Measurements from ENCODE around the gene SPAG9. TPM values are rescaled to one million over a fixed set of nuclear protein-coding genes. Genes with fewer than 3 reads are reported as not detected.

The SPAG9 gene
- total and polyA plus RNA-seq, 2 experiments from 2014 or later, result 13.7 to 45.0 TPM

- Mint-ChIP-seq H3K4me3 (no peak overlapping the region), H3K4me1 (peaks cover 40% of the 10 kb centered on the region), H3K27ac (no peak overlapping the region), H3K36me3 (ENCODE audit: low read depth) (no peaks in the 10 kb centered on the region), H3K9me3 (no peaks in the 10 kb centered on the region), H3K27me3 (ENCODE audit: insufficient read depth, low read depth, poor library complexity) (peaks cover 24% of the 10 kb centered on the region)
- Histone ChIP-seq H4K20me1 (replicated peaks; ENCODE audit: insufficient read depth) (no peaks in the 10 kb centered on the region), H3K4me1 (ENCODE audit: insufficient read depth) (peaks cover 18% of the 10 kb centered on the region), H2AFZ (no peak overlapping the region), H3K9me2 (ENCODE audit: insufficient read depth) (no peaks in the 10 kb centered on the region), H3K27me3 (ENCODE audit: insufficient read depth) (peaks cover 17% of the 10 kb centered on the region), H3K4me3 (no peak overlapping the region), H3K4me2 (no peak overlapping the region), H3F3A (replicated peaks; ENCODE audit: low read depth) (no peaks in the 10 kb centered on the region), H3K36me3 (ENCODE audit: insufficient read depth) (no peaks in the 10 kb centered on the region), H3K27ac (ENCODE audit: low read depth) (no peak overlapping the region), H3K79me2 (replicated peaks; ENCODE audit: insufficient read depth) (no peaks in the 10 kb centered on the region)
- TF ChIP-seq REST (IDR thresholded peaks at IDR 0.05; ENCODE audit: unreplicated experiment), result no peak
- TF ChIP-seq, protein P1, sequence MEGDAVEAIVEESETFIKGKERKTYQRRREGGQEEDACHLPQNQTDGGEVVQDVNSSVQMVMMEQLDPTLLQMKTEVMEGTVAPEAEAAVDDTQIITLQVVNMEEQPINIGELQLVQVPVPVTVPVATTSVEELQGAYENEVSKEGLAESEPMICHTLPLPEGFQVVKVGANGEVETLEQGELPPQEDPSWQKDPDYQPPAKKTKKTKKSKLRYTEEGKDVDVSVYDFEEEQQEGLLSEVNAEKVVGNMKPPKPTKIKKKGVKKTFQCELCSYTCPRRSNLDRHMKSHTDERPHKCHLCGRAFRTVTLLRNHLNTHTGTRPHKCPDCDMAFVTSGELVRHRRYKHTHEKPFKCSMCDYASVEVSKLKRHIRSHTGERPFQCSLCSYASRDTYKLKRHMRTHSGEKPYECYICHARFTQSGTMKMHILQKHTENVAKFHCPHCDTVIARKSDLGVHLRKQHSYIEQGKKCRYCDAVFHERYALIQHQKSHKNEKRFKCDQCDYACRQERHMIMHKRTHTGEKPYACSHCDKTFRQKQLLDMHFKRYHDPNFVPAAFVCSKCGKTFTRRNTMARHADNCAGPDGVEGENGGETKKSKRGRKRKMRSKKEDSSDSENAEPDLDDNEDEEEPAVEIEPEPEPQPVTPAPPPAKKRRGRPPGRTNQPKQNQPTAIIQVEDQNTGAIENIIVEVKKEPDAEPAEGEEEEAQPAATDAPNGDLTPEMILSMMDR (conservative IDR thresholded peaks at IDR 0.05; ENCODE audit: low read depth in 2 of 2), result no peak
- no peak for TF ChIP-seq EZH2phosphoT487 (IDR thresholded peaks at IDR 0.05; ENCODE audit: unreplicated experiment)
- no peak for TF ChIP-seq ZNF462 (CRISPR knock-in tag; IDR thresholded peaks at IDR 0.05)
- no peak for TF ChIP-seq ZNF331 (CRISPR knock-in tag; IDR thresholded peaks at IDR 0.05; ENCODE audit: low read depth)
- no peak for TF ChIP-seq STAT1 (IDR thresholded peaks at IDR 0.05; ENCODE audit: unreplicated experiment)
- TF ChIP-seq ZNF114 (CRISPR knock-in tag; IDR thresholded peaks at IDR 0.05), result no peak
- TF ChIP-seq EZH2 (IDR thresholded peaks at IDR 0.05; ENCODE audit: low read depth, unreplicated experiment), result no peak
- no peak for TF ChIP-seq JUNB (IDR thresholded peaks at IDR 0.05; ENCODE audit: unreplicated experiment)
- TF ChIP-seq ETS1 (IDR thresholded peaks at IDR 0.05), result no peak
- TF ChIP-seq POLR2AphosphoS5 (IDR thresholded peaks at IDR 0.05; ENCODE audit: low read depth), result no peak
- no peak for TF ChIP-seq CREB1 (CRISPR knock-in tag; IDR thresholded peaks at IDR 0.05; ENCODE audit: low read depth)
- no peak for TF ChIP-seq NANOG (IDR thresholded peaks at IDR 0.05; ENCODE audit: borderline replicate concordance)
- DNase-seq (ENCODE audit: low spot score) (no peak), ATAC-seq (no peak)
These were observed 174.9 kb downstream of the SPAG9 start for GRCh38 chr17:50945779-50946222.
